Stimulated activated CD8-positive, alpha-beta memory T cell treated with anti-CD3 and anti-CD28 coated beads, Interleukin-15, amount 100 ng/mL, for 48 hours (primary cell): ENCODE measurements around the gene CITED1.

Source experiments
- DNase-seq, 2 donors: peaks; one replicate each; pipeline ENCODE4 v3.0.0-alpha.2; 2020; ENCODE audit warnings: low read depth in 2 of 2

CITED1 gene

GRCh38 chrX:72270316-72270866 is 35.3 kb downstream of the CITED1 start:
- no peak for DNase-seq

DNA sequence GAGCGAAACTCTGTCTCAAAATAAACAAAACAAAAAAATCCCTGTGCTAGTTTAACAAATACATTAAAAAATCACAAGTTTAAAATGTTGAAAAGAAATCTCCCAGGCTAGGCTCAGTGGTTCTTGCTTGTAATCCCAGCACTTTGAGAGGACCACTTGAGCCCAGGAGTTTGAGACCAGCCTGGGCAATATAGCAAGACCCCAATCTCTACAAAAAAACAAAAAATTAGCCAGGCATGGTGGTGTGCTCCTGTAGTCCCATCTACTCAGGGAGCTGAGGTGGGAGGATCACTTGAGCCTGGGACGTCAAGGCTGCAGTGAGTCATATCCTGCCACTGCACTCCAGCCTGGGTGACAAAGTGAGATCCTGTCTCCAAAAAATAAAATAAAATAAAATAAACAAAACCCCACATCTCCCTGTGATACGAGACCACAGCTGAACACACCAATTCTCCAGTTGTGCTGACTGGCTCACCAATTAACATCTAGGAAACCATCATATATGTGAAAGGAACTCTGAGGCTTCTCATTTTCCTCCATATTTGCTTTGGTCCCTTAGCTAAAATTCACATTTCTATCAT is 36.0 kb downstream of the CITED1 start:
- DNase-seq, result peak in 1 of 2 donors; percentile 33

- no peak for DNase-seq
Measured at GRCh38 chrX:72268597-72269365, 36.9 kb downstream of the CITED1 start.

- DNase-seq, result no peak
Measured at GRCh38 chrX:72265263-72265662, 40.5 kb downstream of the CITED1 start.

GRCh38 chrX:72262077-72262476 is 43.6 kb downstream of the CITED1 start:
- DNase-seq, result no peak

DNA sequence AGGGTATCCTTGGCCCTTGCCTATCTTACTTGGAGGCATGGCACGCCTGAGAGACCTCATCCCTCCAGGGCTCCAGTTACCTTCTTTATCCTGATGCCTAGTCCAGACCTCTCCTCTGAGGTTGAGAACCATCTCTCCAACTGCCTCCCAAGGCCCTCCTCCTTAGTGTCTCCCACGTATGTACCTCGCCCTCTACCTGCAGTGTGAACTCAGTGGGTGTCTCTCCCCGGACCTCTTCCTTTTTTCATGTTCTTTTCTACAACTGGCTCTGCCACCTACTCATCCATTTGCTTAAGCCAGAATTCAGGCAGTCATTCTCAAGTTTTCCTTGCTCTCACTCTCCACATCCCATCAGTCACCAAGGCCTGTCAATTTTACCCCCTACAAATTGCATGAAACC is 45.3 kb downstream of the CITED1 start:
- no peak for DNase-seq

DNA sequence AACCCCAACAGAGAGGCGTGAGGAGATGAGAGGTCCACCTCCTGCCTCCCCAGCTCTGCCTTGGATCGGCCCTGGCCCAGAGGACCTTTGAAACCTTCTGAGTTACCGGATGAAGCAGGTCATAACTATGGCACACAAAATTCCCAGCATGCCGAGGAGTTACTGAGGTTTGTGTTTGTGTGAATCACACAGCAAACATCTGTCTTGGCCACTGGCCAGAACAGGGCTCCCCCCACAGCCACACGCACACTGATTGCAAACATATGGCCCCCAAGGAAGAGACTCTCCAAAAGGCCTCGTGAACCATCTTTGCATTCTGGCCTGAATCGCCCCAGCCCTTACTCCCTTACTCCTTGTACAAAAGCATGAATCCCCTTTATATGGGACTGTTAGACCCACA is 47.5 kb downstream of the CITED1 start:
- no peak for DNase-seq

- no peak for DNase-seq
Measured at GRCh38 chrX:72255864-72256263, 49.9 kb downstream of the CITED1 start.

DNA sequence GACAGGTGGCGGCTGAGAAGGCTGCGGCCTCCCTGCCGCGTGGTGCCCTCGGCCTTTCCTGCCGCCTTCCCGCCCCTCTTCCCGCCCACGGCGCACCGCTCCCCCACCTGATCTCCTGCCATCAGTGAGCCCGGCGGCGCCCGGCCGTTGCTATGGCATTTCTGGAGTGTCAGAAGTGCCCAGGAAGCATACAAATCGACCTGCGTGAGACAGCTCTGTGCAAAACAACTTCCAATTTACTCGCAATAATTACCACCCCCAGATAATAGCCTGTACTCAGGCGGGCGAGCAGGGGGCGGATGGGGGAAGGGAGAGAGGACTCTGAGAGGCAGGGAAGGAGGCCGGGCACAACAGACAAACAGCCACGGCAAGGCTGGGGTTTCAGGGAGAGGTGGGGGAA is 50.3 kb downstream of the CITED1 start:
- no peak for DNase-seq

- no peak for DNase-seq
Measured at GRCh38 chrX:72254816-72255215, 50.9 kb downstream of the CITED1 start.

GRCh38 chrX:72253686-72254085 is 52.0 kb downstream of the CITED1 start:
- DNase-seq, result no peak
